Chondrocyte (in vitro differentiated cells): ENCODE results near the gene ESYT3. TPM values are rescaled to one million over a fixed set of nuclear protein-coding genes. Genes with fewer than 3 reads are reported as not detected.

Experiments used
- DNase-seq: peaks from one replicate; pipeline ENCODE4 v3.0.0; 2021; ENCODE audit warnings: mixed read lengths, low spot score
- H3K27ac Mint-ChIP-seq: one replicate; pipeline ENCODE4 v1.8.0; 2021; ENCODE audit warnings: mild to moderate bottlenecking, moderate library complexity, mixed read lengths; ENCODE audit not compliant: unreplicated experiment
- H3K27me3 Mint-ChIP-seq: 2 replicates; pipeline ENCODE4 v1.8.0; 2021; ENCODE audit warnings: low read depth, mixed read lengths
- H3K36me3 Mint-ChIP-seq: 2 replicates; pipeline ENCODE4 v1.8.0; 2021; ENCODE audit warnings: low read depth, mixed read lengths
- H3K4me1 Mint-ChIP-seq: 2 replicates; pipeline ENCODE4 v1.8.0; 2021; ENCODE audit warnings: low read depth, mild to moderate bottlenecking, mixed read lengths
- H3K4me3 Mint-ChIP-seq: one replicate; pipeline ENCODE4 v1.8.0; 2021; ENCODE audit warnings: mild to moderate bottlenecking, moderate library complexity, mixed read lengths; ENCODE audit not compliant: unreplicated experiment
- H3K9me3 Mint-ChIP-seq: 2 replicates; pipeline ENCODE4 v1.8.0; 2021; ENCODE audit warnings: low read depth, mixed read lengths
- total RNA-seq: library from RNA; stranded (reverse); gene quantifications from 3 replicates; pipeline ENCODE4 v1.2.1, GENCODE V29; 2021
- TF ChIP-seq, protein P1 (sequence below): fragments of 200-600 bp; sonication (generic); IDR thresholded peaks from 2 replicates; pipeline ENCODE4 v1.5.0; 2021; ENCODE audit warnings: antibody characterized with exemption, mild to moderate bottlenecking, moderate library complexity

The ESYT3 gene
- total RNA-seq, 1 donor from 2014 or later: 0.70 TPM

DNA sequence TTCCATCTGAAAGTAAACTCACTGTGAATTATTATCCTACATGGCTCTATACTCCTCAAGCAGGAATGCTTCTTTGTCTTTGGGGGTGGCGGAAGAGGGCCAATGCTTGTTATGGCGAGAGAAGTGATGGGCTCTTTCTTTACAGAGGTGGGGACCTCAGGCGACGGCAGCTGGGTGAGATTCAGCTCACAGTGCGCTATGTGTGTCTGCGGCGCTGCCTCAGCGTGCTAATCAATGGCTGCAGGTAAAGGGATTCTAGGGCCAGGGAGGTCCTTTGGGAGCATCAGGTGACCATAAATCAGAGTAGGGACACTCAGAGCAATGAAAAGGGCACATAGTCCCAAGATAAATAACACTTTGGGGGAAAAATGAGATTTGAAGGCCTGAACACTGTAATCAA, 39.0 kb downstream of the ESYT3 start:
- H3K4me1 Mint-ChIP-seq: no peaks in the 10 kb centered on the region
- TF ChIP-seq, protein P1, sequence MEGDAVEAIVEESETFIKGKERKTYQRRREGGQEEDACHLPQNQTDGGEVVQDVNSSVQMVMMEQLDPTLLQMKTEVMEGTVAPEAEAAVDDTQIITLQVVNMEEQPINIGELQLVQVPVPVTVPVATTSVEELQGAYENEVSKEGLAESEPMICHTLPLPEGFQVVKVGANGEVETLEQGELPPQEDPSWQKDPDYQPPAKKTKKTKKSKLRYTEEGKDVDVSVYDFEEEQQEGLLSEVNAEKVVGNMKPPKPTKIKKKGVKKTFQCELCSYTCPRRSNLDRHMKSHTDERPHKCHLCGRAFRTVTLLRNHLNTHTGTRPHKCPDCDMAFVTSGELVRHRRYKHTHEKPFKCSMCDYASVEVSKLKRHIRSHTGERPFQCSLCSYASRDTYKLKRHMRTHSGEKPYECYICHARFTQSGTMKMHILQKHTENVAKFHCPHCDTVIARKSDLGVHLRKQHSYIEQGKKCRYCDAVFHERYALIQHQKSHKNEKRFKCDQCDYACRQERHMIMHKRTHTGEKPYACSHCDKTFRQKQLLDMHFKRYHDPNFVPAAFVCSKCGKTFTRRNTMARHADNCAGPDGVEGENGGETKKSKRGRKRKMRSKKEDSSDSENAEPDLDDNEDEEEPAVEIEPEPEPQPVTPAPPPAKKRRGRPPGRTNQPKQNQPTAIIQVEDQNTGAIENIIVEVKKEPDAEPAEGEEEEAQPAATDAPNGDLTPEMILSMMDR: no peak
- no peaks in the 10 kb centered on the region for H3K36me3 Mint-ChIP-seq
- DNase-seq: no peak
- H3K27ac Mint-ChIP-seq: no peak overlapping the region
- H3K4me3 Mint-ChIP-seq: no peak overlapping the region
- H3K9me3 Mint-ChIP-seq: no peaks in the 10 kb centered on the region
- no peaks in the 10 kb centered on the region for H3K27me3 Mint-ChIP-seq

DNA sequence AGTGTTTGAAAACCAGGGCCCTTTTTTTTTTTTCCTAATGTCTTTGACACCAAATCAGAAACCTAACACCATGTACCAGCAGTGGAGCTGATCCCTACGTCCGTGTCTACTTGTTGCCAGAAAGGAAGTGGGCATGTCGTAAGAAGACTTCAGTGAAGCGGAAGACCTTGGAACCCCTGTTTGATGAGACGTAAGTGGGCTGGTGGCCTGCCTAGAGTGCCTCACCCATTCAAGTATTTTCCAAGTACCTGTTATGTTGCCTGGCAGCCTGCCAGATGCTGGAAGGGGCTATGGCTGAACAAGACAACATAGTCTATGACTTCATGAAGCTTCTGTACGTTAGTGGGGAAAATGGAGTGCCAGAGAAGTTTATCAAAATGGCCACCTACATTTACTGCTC, 39.7 kb downstream of the ESYT3 start:
- H3K4me3 Mint-ChIP-seq: no peak overlapping the region
- no peak overlapping the region for H3K27ac Mint-ChIP-seq
- TF ChIP-seq, protein P1: no peak
- no peaks in the 10 kb centered on the region for H3K9me3 Mint-ChIP-seq
- no peaks in the 10 kb centered on the region for H3K4me1 Mint-ChIP-seq
- DNase-seq: no peak
- H3K36me3 Mint-ChIP-seq: no peaks in the 10 kb centered on the region
- H3K27me3 Mint-ChIP-seq: no peaks in the 10 kb centered on the region

DNA sequence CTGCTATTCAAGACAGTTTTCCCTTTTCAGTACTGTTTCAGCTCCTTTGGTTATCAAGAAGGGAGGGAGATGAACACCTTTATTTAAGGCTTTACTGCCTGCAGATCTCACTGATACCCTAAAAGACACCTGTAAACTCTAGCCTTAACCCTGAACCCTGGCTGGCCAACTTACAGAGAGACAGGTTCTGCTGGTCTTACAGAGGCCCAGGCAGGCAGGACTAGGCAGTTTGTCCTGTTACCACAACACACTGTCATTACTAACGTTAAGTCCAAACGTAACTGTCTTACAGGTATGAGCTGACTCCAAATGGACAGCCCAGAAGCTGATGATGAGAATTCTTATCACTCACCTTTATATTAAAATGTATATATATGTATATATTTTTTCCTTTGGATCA, 42.1 kb downstream of the ESYT3 start:
- no peaks in the 10 kb centered on the region for H3K36me3 Mint-ChIP-seq
- no peaks in the 10 kb centered on the region for H3K27me3 Mint-ChIP-seq
- no peak overlapping the region for H3K27ac Mint-ChIP-seq
- no peaks in the 10 kb centered on the region for H3K9me3 Mint-ChIP-seq
- no peak overlapping the region for H3K4me3 Mint-ChIP-seq
- TF ChIP-seq, protein P1: no peak
- DNase-seq: no peak
- no peaks in the 10 kb centered on the region for H3K4me1 Mint-ChIP-seq

DNA sequence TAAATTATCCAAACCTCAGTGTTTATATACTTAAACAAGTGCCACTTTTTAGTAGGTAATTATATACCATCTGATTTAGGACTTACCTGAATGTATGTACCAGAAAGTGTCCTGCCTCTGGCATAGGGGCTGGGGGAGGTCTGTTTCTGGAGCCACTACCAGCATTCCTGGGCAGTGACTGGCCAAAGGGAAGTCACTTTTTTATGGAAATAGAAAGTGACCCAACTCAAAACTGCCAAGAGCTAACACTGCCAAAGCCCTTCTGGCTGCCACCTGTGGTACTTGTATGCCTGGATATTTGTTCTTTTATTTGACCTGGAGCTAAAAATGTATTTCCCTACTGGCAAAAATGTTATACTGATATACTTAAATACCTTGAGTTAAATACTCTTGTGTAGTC, 42.7 kb downstream of the ESYT3 start:
- Mint-ChIP-seq H3K9me3 (no peaks in the 10 kb centered on the region), H3K27me3 (no peaks in the 10 kb centered on the region), H3K4me1 (no peaks in the 10 kb centered on the region), H3K4me3 (no peak overlapping the region), H3K36me3 (no peaks in the 10 kb centered on the region), H3K27ac (no peak overlapping the region)
- TF ChIP-seq, protein P1: no peak
- DNase-seq: no peak

DNA sequence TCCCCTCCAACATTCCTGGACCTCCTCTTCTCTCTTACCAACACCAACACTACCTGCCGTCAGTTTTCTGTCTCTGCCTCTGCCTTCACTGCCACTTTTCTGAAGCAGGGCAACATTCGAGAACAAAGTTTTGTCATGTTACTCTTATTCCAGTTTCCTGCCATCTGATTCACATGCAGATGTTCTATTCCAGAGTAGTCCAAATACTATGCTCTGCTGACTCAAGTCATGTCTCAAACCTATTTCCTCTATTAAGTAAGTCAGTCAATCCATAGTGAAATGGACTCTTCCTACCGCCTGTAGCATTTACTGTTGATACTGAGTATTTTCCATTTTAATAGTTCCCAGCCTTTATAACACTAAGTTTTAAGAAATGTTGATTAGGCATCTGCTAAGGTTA, 43.4 kb downstream of the ESYT3 start:
- Mint-ChIP-seq H3K4me3 (no peak overlapping the region), H3K9me3 (no peaks in the 10 kb centered on the region), H3K27me3 (no peaks in the 10 kb centered on the region), H3K36me3 (no peaks in the 10 kb centered on the region), H3K4me1 (no peaks in the 10 kb centered on the region), H3K27ac (no peak overlapping the region)
- TF ChIP-seq, protein P1: no peak
- DNase-seq: no peak
